NOMO-1 treated with DMSO at 0.1 percent for 48 hours (cell line): Measurements from ENCODE around the gene RAP1GAP2.
"Not testable (repeated sequence)": the region's sequence is repeated elsewhere in the genome, so short reads cannot be mapped to it uniquely, and the experiment has no call there.

Experiments used
- DNase-seq: peaks from one replicate; lab custom pipeline; 2025; ENCODE audit not compliant: unreplicated experiment; lab: John Stamatoyannopoulos, UW

The RAP1GAP2 gene

DNA sequence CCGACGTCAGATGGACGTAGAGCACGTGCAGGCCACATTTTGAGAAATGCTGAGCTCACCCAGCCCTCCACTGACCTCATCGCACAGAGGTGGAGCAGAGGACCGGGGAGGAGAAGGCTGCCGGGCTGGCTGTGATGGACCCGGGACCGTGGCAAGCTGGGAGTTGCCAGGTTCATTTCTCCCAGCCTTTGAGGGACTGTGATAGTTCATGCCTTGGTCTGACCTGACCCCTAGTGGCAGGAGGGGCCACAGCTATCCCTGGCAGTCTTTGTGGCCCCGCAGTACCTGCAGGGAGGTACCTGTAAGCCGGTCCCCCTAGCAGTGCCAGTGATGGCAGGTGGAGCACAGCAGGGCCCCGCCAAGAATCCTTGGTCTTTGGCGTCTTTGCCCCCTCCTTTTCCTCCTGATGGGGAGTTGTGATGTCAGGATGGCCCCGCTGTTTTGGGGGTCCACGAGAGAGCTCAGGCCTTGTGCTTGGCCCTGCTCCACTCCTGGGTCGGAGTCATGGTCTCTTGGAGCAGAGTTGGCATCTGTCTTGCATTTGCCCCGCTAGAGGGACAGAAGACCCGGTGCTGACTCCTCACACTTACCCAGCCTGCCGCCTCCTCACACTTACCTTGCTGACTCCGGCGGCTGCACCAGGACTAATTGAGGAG, 216.8 kb downstream of the RAP1GAP2 start:
- peak; percentile 52 for DNase-seq

GRCh38 chr17:3015890-3016289, 219.7 kb downstream of the RAP1GAP2 start:
- no peak for DNase-seq

- no peak for DNase-seq
Observed at GRCh38 chr17:3017936-3018335, 221.7 kb downstream of the RAP1GAP2 start.

DNA sequence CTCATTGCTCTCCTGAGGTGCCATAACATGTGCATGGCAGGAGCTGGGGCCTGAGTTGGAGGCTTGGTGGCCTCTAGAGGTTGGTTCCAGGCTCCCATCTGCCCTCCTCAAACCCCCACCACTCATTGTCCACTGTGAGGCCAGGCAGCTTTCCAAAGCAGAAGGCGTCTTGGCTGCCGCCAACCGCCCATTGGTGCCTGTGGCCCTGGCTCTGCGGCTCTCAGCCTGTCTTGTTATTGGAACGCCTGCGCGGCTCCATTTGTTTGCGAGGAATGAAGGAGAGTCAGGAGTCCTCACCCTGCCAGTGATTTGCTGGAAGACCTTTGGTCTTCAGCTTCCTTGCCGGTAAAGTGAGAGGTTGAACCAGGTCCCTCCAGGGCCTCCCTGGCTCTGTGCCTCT, 223.5 kb downstream of the RAP1GAP2 start:
- no peak for DNase-seq

DNA sequence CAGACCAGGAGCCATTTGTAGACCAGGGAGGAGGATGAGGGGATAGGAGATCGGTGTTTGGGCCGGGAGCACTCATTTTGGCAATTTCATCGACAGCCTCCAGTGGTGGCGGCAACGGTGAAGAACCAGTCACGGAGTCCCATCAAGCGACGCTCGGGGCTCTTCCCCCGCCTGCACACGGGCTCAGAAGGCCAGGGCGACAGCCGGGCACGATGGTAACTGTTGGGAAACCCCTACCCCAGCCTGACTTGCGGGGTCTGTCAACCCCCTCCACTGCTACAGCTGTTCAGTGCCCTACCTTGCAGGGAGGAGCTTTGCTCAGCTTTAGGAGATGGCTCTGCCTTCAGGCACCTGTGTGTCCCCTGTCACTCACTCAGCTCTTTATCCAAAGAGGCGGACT, 224.1 kb downstream of the RAP1GAP2 start:
- DNase-seq = no peak

DNA sequence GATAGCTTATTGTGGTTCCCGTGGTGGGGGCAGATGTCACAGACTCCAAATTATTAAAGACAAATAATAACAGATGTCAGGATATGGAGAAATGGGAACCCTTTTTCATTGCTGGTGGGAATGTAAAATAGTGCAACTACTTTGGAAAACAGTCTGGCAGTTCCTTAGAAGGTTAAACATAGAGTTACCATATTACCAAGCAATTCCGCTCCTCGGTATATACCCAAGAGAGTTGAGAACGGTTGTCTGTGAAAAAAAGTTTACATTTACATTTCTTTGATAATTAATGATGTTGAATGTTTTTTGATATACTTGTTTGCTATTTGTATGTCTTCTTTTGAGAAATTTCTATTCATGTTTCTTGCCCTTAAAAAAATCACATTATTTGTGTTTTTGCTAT, 226.0 kb downstream of the RAP1GAP2 start:
- no peak for DNase-seq

DNA sequence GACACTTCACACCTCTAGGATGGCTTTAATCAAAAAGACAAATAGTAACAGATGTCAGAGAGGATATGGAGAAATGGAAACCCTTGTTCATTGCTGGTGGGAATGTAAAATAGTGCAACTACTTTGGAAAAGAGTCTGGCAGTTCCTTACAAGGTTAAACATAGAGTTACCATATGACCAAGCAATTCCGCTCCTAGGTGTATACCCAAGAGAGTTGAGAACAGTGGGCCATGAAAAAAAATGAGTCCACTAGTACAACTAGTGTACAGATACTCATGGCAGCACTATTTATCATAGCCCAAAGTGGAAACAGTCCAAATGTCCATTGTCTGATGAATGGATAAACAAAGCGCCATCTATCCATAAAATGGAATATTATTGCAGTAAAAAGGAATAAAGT, 228.1 kb downstream of the RAP1GAP2 start:
- DNase-seq = no peak

GRCh38 chr17:3025421-3026124, 229.3 kb downstream of the RAP1GAP2 start:
- no peak for DNase-seq

GRCh38 chr17:3026125-3026855, 230.1 kb downstream of the RAP1GAP2 start:
- DNase-seq = no peak

DNA sequence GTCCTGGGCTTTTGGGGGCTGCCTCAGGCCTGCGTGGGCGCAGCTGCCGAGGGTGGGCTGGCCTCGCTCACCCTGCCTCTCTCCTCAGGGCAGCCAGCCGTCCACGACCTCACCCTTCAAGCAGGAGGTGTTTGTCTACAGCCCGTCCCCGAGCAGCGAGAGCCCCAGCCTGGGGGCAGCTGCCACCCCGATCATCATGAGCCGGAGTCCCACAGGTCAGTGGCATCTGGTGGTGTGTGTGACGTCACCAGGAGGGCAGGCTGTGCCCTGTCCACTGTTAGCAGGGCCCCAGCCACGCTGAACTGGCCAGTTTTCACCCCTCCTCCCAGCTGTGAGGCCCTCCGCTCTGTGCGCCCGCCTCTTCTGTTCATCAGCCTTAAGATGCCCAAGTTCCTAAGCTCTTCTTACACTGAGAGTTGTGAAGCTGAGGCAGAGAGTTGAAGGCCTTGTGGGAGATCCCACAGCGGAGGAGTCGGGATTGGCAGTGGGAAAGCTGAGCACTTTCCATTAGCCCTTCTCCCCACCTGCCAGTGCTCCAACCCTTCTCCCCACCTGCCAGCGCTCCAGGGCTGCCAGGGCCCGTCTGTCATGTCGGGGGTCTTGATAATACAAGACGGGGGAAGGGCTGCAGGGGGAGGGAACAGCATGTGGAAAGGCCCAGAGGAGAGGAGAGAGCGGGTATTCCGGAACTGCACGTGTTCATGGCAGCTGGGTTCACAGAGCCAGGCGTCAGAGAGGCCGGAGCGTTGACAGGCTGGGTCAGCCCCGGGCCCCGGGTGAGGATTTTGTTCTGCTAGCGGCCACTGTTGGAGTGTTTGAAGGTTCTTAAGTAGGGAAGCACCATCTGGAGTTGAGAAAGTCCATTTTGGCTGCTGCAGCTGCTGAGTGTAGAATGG, 230.9 kb downstream of the RAP1GAP2 start:
- DNase-seq = no peak

DNA sequence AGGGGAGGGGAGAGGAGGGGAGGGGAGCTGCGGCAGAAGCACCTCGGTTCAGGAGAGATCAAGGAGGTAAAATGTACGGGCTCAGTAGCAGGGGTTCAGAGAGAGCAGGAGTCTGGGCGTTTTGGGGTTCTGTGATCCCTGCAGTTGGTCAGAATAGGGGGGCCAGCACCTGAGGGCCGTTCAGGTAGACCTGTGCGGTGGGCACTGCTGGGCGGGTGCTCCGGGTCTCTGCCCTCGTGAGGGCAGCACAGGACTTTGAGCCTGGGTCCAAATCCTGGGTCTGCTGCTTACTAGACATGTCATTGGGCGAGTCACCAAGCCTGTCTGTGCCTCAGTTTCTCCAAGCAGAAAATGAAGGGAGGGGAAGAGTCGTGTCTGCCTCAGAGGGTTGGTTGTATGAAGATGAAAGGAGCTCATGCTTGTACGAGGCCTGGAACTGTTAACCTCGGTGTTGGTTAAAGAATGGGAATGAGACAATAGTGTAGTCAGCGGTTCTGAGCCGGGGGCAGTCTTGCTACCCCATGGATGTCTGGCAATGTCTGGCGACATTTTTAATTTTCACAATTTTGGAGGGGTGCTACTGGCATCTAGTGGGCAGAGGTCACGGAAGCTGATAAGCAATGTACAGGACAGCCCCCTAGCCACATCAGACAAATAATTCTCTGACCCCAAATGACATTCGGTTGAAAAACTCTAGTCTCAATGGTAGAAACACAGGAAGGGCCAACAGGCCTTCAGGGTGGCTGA, 231.7 kb downstream of the RAP1GAP2 start:
- DNase-seq = no peak

- no peak for DNase-seq
Observed at GRCh38 chr17:3029213-3029913, 233.1 kb downstream of the RAP1GAP2 start.

- DNase-seq = peak; percentile 33
Observed at GRCh38 chr17:3030096-3030495, 233.9 kb downstream of the RAP1GAP2 start.

DNA sequence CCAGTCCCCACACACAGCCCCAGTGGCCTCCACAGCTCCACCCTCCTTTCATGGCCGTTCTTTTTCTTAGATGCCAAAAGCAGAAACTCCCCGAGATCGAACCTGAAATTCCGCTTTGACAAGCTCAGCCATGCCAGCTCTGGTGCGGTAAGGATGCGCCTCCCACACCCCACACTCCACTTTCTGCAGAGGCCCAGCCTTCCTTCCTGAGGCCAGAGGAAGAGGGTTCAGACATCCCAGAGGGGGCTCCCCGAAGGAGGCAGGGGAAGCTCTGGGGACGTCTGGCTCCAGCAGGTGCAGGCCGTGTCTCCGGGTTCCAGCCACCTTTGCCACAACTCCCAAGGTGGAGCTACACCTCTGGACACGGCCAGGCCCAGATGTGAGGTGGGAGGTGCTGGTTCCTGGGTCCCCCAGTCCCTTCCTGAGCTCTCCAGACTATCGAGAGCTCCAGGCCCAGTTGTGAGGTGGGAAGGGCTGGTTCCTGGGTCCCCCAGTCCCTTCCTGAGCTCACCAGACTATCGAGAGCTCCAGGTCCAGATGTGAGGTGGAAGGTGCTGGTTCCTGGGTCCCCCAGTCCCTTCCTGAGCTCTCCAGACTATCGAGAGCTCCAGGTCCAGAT, 234.7 kb downstream of the RAP1GAP2 start:
- not testable (repeated sequence) for DNase-seq

- DNase-seq = no peak
Observed at GRCh38 chr17:3032258-3033247, 236.3 kb downstream of the RAP1GAP2 start.

DNA sequence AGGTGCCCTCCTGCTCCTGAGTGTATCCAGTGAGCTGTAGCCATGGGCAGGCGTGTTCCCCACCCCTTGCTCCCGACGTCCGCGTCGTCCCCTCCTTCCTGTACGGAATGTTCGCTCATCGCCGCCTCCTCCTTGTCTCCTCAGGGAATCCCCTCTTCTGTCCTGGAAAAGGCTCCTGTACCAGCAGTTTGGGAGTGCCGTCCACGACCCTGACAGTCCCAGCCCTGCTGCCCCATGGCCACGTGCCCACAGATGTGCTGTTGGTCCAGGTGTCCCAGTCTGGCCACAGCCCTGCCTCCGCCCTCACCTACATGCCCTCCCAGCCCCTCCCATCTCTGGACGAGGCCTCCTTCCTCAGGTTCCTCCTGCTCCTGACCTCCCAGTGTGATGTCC, 237.0 kb downstream of the RAP1GAP2 start:
- DNase-seq = no peak

DNA sequence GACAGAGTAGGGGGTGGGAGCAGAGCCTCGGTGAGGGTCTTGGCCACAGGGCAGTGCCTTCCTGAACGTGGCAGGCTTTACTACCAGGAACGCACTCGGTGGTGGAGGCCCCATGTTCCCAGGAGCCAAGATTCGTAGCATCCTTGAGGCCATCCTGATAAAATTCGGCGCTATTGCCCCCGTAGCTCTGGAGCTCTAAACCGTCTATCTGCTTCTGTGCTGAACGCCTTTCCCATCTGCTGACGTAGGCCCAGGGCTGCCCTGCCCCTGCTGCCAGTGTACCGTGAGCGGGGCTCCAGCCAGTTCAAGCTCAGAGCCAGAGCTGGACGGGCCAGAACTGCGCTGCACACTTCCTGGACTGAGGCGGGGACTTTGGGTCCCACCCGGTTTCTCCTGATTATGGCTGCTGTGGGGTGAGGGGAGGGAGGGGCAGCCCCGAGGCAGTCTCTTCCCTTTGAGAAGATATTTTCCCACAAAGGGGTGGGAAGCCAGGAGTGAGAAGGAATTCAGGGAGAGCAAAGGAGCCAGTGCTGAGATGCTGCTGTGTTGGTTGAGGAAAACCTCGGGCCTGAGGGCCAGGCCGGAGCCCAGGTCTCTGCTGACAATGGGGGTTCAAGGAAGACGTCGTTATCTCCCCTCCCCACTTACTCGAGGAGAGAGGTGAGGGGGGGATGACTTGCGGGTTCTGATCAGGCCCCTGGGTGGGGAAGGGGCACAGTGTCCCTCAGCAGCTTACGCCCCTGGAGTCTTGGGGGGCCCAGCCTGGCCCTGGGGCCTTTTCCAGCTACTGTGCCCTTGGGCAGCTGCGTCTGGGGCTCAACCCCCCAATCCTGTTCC, 237.7 kb downstream of the RAP1GAP2 start:
- DNase-seq = no peak
